HUES48 (cell line): ENCODE measurements around the gene TENM4.

Experiments
- H3K27ac ChIP-seq: one replicate; pipeline ENCODE4 v1.7.0; 2013; ENCODE audit warnings: low read depth, low read length, inconsistent platforms
- H3K27me3 ChIP-seq: 2 replicates; pipeline ENCODE4 v1.6.1; 2013; ENCODE audit warnings: mild to moderate bottlenecking, low read length; ENCODE audit not compliant: control insufficient read depth, insufficient read depth
- H3K36me3 ChIP-seq: 2 replicates; pipeline ENCODE4 v1.6.1; 2013; ENCODE audit warnings: low read length; ENCODE audit not compliant: control insufficient read depth, insufficient read depth
- H3K4me1 ChIP-seq: 2 replicates; pipeline ENCODE4 v1.6.1; 2013; ENCODE audit warnings: mild to moderate bottlenecking, low read length; ENCODE audit not compliant: control insufficient read depth, insufficient read depth
- H3K4me3 ChIP-seq: 2 replicates; pipeline ENCODE4 v1.5.1; 2013; ENCODE audit warnings: mild to moderate bottlenecking, low read depth, low read length
- H3K9ac ChIP-seq: 2 replicates; pipeline ENCODE4 v1.6.1; 2013; ENCODE audit warnings: mild to moderate bottlenecking, low read depth, low read length, moderate library complexity
- H3K9me3 ChIP-seq: 2 replicates; pipeline ENCODE4 v1.6.1; 2013; ENCODE audit warnings: low read length; ENCODE audit not compliant: control insufficient read depth, insufficient read depth

Gene TENM4

GRCh38 chr11:79021601-79022000 lies 419.2 kb downstream of the TENM4 start:
- Histone ChIP-seq H3K27ac (no peak overlapping the region), H3K4me1 (peaks cover 8% of the 10 kb centered on the region), H3K9ac (no peak overlapping the region)

DNA sequence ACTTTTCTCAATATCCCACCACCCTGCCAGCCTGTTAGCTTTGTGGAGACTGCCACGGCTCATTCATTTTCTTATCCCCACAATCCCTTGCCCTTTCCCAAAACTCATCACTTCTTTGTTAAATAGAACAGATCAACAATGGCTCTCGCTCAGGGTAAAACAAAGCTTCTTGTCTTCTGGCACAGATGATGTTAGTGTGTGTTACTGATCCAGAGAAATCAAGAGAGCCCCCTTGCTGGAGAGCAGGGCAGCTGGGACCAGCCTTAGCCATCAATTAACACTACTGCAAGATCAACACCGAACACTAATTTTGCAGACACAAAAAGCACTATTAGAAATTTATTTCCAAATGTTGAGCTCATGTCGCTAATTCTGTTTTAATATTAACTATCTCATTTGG lies 420.9 kb downstream of the TENM4 start:
- Histone ChIP-seq H3K4me1 (no peaks in the 10 kb centered on the region), H3K36me3 (no peaks in the 10 kb centered on the region), H3K4me3 (no peak overlapping the region), H3K27ac (no peak overlapping the region), H3K9me3 (no peaks in the 10 kb centered on the region), H3K9ac (no peak overlapping the region), H3K27me3 (no peaks in the 10 kb centered on the region)

More at GRCh38 chr11:79021601-79022000, 419.2 kb downstream of the TENM4 start:
- H3K9me3 ChIP-seq: no peaks in the 10 kb centered on the region
- no peak overlapping the region for H3K4me3 ChIP-seq
- H3K36me3 ChIP-seq: no peaks in the 10 kb centered on the region
- H3K27me3 ChIP-seq: no peaks in the 10 kb centered on the region

GRCh38 chr11:79019277-79019676 lies 421.6 kb downstream of the TENM4 start:
- Histone ChIP-seq H3K4me1 (no peaks in the 10 kb centered on the region), H3K27me3 (no peaks in the 10 kb centered on the region), H3K27ac (no peak overlapping the region), H3K36me3 (no peaks in the 10 kb centered on the region), H3K9ac (no peak overlapping the region), H3K4me3 (no peak overlapping the region), H3K9me3 (no peaks in the 10 kb centered on the region)

- Histone ChIP-seq H3K27me3 (no peaks in the 10 kb centered on the region), H3K27ac (no peak overlapping the region), H3K36me3 (no peaks in the 10 kb centered on the region), H3K9me3 (no peaks in the 10 kb centered on the region), H3K9ac (no peak overlapping the region), H3K4me3 (no peak overlapping the region), H3K4me1 (no peaks in the 10 kb centered on the region)
Measured at GRCh38 chr11:79018371-79018849, 422.4 kb downstream of the TENM4 start.

DNA sequence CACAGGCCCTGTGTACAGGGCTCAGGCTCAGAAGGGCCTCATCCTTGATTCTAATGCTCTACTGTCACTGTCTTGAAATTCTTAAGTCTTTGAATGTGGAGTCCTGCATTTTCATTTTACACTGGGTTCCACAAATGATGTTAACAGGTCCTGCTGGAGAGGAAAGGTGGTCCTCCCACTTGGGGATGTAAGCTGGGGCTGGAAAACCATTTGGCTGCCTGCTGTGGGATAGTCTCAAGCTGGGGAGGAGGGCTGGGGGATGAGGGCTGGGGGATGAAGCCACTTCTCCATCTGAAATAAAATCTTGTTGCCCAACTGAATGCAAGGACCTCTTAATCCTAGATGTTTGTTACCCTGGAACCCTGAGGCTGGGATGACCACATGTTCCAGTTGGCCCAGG lies 423.0 kb downstream of the TENM4 start:
- Histone ChIP-seq H3K9ac (no peak overlapping the region), H3K4me3 (no peak overlapping the region), H3K9me3 (no peaks in the 10 kb centered on the region), H3K4me1 (no peaks in the 10 kb centered on the region), H3K36me3 (no peaks in the 10 kb centered on the region), H3K27me3 (no peaks in the 10 kb centered on the region), H3K27ac (no peak overlapping the region)

GRCh38 chr11:79013509-79013908 lies 427.3 kb downstream of the TENM4 start:
- Histone ChIP-seq H3K27ac (no peak overlapping the region), H3K4me1 (no peaks in the 10 kb centered on the region), H3K27me3 (no peaks in the 10 kb centered on the region), H3K9ac (no peak overlapping the region), H3K4me3 (no peak overlapping the region), H3K9me3 (no peaks in the 10 kb centered on the region), H3K36me3 (no peaks in the 10 kb centered on the region)

- Histone ChIP-seq H3K36me3 (no peaks in the 10 kb centered on the region), H3K4me3 (no peak overlapping the region), H3K27me3 (no peaks in the 10 kb centered on the region), H3K27ac (no peak overlapping the region), H3K9ac (no peak overlapping the region), H3K4me1 (no peaks in the 10 kb centered on the region), H3K9me3 (no peaks in the 10 kb centered on the region)
Measured at GRCh38 chr11:79011357-79011756, 429.5 kb downstream of the TENM4 start.

- Histone ChIP-seq H3K27me3 (no peaks in the 10 kb centered on the region), H3K4me1 (no peaks in the 10 kb centered on the region), H3K9me3 (no peaks in the 10 kb centered on the region), H3K27ac (no peak overlapping the region), H3K4me3 (no peak overlapping the region), H3K36me3 (no peaks in the 10 kb centered on the region), H3K9ac (no peak overlapping the region)
Measured at GRCh38 chr11:79007771-79008402, 432.9 kb downstream of the TENM4 start.

GRCh38 chr11:79006854-79007253 lies 434.0 kb downstream of the TENM4 start:
- H3K4me1 ChIP-seq: no peaks in the 10 kb centered on the region
- H3K9ac ChIP-seq: no peak overlapping the region
- H3K9me3 ChIP-seq: no peaks in the 10 kb centered on the region
- H3K27ac ChIP-seq: no peak overlapping the region
- H3K27me3 ChIP-seq: no peaks in the 10 kb centered on the region
- H3K36me3 ChIP-seq: no peaks in the 10 kb centered on the region
- no peak overlapping the region for H3K4me3 ChIP-seq

DNA sequence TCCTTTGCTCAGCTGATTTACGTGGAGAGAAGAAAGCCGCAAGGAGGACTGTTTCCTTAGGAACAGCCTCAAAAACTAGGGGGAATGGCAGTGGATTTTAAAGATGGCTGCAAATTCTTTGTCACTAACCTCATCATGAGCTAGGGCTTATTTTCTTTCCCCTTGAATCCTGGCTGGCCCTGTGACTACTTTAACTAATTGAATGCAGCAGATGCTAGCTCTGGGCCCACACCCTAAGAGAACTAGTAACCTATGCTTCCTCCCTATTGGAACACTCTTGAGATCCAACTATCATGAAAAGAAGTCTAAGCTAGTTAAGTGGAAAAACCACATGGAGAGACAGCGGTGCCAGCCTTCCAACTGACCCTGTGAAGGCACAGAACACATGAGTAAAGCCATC lies 444.8 kb downstream of the TENM4 start:
- Histone ChIP-seq H3K36me3 (no peaks in the 10 kb centered on the region), H3K27me3 (no peaks in the 10 kb centered on the region), H3K27ac (no peak overlapping the region), H3K9me3 (no peaks in the 10 kb centered on the region; the same call in 1 of the 2 replicates), H3K4me3 (no peak overlapping the region), H3K9ac (no peak overlapping the region), H3K4me1 (no peaks in the 10 kb centered on the region)

GRCh38 chr11:78995171-78995570 lies 445.7 kb downstream of the TENM4 start:
- H3K9ac ChIP-seq: no peak overlapping the region
- no peaks in the 10 kb centered on the region for H3K36me3 ChIP-seq
- H3K27me3 ChIP-seq: no peaks in the 10 kb centered on the region
- H3K9me3 ChIP-seq: no peaks in the 10 kb centered on the region; the same call in 1 of the 2 replicates
- H3K27ac ChIP-seq: no peak overlapping the region
- H3K4me3 ChIP-seq: no peak overlapping the region
- H3K4me1 ChIP-seq: no peaks in the 10 kb centered on the region
